SU-DHL-6 (cell line): ENCODE measurements around the gene MORN2.

Source experiments
- EZH2phosphoT487 ChIP-seq: fragments of 200-600 bp; sonication (generic), shearing (Covaris generic); conservative IDR thresholded peaks from 2 replicates; pipeline ENCODE4 v1.6.1; 2018; ENCODE audit warnings: mild to moderate bottlenecking, antibody characterized with exemption, low read length, moderate library complexity, mixed read lengths
- TF ChIP-seq, protein P1 (sequence below): fragments of 200-600 bp; sonication (generic); IDR thresholded peaks from one replicate; pipeline ENCODE4 v1.5.1; 2017; ENCODE audit warnings: antibody characterized with exemption, mild to moderate bottlenecking, low read length, moderate library complexity; ENCODE audit not compliant: insufficient read depth, poor library complexity, severe bottlenecking

DNA sequence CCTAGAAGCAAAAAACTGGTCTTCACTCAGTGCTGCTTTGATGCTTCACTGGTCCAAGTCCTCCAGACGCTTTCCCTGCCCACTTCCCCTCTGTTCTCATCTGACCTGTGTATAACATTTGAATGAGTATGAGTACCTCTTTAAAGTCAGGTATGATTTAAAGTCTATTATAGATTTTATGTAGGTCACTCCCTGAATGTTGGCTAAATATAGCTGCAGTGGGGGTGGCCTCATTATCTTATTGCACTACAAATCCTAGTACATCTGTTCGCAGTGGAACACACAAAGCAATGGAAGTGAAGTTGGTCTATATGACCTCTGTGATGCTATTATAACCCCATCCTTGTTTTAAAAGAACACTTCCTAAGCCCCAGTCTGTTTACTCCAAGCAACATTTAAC lies 47.1 kb downstream of the MORN2 start:
- TF ChIP-seq, protein P1, sequence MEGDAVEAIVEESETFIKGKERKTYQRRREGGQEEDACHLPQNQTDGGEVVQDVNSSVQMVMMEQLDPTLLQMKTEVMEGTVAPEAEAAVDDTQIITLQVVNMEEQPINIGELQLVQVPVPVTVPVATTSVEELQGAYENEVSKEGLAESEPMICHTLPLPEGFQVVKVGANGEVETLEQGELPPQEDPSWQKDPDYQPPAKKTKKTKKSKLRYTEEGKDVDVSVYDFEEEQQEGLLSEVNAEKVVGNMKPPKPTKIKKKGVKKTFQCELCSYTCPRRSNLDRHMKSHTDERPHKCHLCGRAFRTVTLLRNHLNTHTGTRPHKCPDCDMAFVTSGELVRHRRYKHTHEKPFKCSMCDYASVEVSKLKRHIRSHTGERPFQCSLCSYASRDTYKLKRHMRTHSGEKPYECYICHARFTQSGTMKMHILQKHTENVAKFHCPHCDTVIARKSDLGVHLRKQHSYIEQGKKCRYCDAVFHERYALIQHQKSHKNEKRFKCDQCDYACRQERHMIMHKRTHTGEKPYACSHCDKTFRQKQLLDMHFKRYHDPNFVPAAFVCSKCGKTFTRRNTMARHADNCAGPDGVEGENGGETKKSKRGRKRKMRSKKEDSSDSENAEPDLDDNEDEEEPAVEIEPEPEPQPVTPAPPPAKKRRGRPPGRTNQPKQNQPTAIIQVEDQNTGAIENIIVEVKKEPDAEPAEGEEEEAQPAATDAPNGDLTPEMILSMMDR = no peak
- no peak for TF ChIP-seq EZH2phosphoT487
